ENCODE data around the gene POLDIP2.
A peak's percentile ranks its signal among the peaks of the same experiment; 100 is the strongest.

The POLDIP2 gene

GRCh38 chr17:28327031-28327607 is 30.2 kb downstream of the POLDIP2 start:
- Mint-ChIP-seq H3K4me1 (ENCODE audit: low read depth) (peaks cover 19% of the 10 kb centered on the region), H3K36me3 (ENCODE audit: low read depth) (peaks cover 44% of the 10 kb centered on the region), H3K27ac (peak overlapping the region; percentile 45), H3K9me3 (no peaks in the 10 kb centered on the region), H3K27me3 (no peaks in the 10 kb centered on the region), H3K4me3 (no peak overlapping the region)

DNA sequence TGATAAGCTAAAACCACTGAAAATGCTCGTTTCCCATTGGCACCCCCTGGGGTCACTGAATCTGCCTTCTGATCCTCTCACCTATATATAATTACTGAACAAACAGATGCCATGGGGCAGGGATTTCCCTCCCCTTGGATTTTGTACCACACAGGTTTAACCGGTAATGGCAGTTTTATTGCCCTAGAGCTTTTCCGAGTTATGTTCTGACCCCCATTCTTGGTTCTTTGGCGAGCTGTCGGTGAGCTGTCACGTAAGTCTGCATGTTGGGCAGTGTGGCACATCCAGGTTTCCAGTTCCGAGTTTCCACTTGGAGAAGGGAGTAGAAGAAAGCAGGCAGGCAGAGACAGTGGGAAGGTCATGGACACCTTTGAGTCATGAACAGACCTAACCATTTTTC is 31.2 kb downstream of the POLDIP2 start:
- Mint-ChIP-seq H3K27ac (no peak overlapping the region), H3K36me3 (ENCODE audit: low read depth) (peaks cover 53% of the 10 kb centered on the region), H3K9me3 (no peaks in the 10 kb centered on the region)

GRCh38 chr17:28325211-28325610 is 32.1 kb downstream of the POLDIP2 start:
- Mint-ChIP-seq H3K9me3 (no peaks in the 10 kb centered on the region), H3K4me3 (no peak overlapping the region), H3K27me3 (no peaks in the 10 kb centered on the region), H3K4me1 (ENCODE audit: low read depth) (peaks cover 36% of the 10 kb centered on the region), H3K27ac (no peak overlapping the region), H3K36me3 (ENCODE audit: low read depth) (peaks cover 61% of the 10 kb centered on the region)

More for the DNA sequence above, 31.2 kb downstream of the POLDIP2 start:
- Mint-ChIP-seq H3K4me3 (no peak overlapping the region), H3K27me3 (no peaks in the 10 kb centered on the region), H3K4me1 (ENCODE audit: low read depth) (peaks cover 27% of the 10 kb centered on the region)

- Mint-ChIP-seq H3K27ac (no peak overlapping the region), H3K4me3 (no peak overlapping the region), H3K27me3 (no peaks in the 10 kb centered on the region), H3K36me3 (ENCODE audit: low read depth) (peaks cover 65% of the 10 kb centered on the region), H3K9me3 (no peaks in the 10 kb centered on the region), H3K4me1 (ENCODE audit: low read depth) (peaks cover 40% of the 10 kb centered on the region)
Measured at GRCh38 chr17:28324781-28325180, 32.5 kb downstream of the POLDIP2 start.

- no peaks in the 10 kb centered on the region for H3K27me3 Mint-ChIP-seq
- no peak overlapping the region for H3K4me3 Mint-ChIP-seq
- H3K36me3 Mint-ChIP-seq (ENCODE audit: low read depth), result peaks cover 65% of the 10 kb centered on the region
Measured at GRCh38 chr17:28324267-28324745, 33.0 kb downstream of the POLDIP2 start.

DNA sequence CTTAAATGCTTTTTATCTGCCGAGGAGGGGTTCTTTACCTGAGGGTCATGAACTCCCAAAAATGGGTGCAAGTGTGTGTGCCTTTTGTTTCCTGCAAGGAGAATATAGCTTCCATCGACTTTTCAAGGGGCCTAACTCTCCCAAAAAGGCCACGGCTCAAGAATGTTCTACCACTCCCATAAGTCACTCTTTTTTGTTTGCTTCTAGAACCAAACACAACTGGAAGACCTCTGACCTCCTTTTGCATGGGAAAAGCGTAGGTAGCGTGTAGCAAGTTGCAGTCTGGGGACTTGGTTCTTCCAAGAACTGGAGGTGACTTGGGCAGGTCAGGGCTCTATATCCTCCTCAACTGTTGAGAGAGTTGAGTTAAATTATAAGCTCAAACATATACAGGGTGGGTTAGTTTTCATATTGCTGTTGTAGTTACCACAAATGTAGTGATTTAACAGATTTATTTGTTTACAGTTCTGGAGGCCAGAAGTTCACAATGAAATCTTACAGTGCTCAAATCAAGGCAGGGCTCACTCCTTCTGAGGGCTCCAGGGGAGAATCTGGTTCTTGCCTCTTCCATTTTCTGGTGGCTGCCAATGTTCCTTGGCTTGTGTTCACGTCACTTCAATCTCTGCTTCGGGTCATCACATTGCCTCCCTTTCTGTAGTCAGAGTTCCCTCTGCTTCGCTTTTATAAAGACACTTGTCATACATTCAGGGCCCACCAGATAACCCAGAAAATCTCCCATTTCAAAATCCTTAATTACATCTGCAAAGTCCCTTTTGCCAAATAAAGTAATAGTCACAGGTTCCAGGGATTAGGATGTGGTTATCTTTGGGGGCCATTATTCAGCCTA is 36.9 kb downstream of the POLDIP2 start:
- Mint-ChIP-seq H3K9me3 (no peaks in the 10 kb centered on the region), H3K4me3 (peak overlapping the region; percentile 89), H3K36me3 (ENCODE audit: low read depth) (peaks cover 29% of the 10 kb centered on the region), H3K27ac (peak overlapping the region; percentile 77), H3K27me3 (no peaks in the 10 kb centered on the region), H3K4me1 (ENCODE audit: low read depth) (peaks cover 31% of the 10 kb centered on the region)

More at GRCh38 chr17:28324267-28324745, 33.0 kb downstream of the POLDIP2 start:
- H3K4me1 Mint-ChIP-seq (ENCODE audit: low read depth), result peaks cover 40% of the 10 kb centered on the region
- H3K9me3 Mint-ChIP-seq, result no peaks in the 10 kb centered on the region
- H3K27ac Mint-ChIP-seq, result no peak overlapping the region

- H3K4me1 Mint-ChIP-seq (ENCODE audit: low read depth), result peaks cover 31% of the 10 kb centered on the region
- peak overlapping the region; percentile 84 for H3K27ac Mint-ChIP-seq
- peak overlapping the region; percentile 89 for H3K4me3 Mint-ChIP-seq
- H3K9me3 Mint-ChIP-seq, result no peaks in the 10 kb centered on the region
- no peaks in the 10 kb centered on the region for H3K27me3 Mint-ChIP-seq
- peaks cover 28% of the 10 kb centered on the region for H3K36me3 Mint-ChIP-seq (ENCODE audit: low read depth)
Measured at GRCh38 chr17:28319598-28319935, 37.8 kb downstream of the POLDIP2 start.

DNA sequence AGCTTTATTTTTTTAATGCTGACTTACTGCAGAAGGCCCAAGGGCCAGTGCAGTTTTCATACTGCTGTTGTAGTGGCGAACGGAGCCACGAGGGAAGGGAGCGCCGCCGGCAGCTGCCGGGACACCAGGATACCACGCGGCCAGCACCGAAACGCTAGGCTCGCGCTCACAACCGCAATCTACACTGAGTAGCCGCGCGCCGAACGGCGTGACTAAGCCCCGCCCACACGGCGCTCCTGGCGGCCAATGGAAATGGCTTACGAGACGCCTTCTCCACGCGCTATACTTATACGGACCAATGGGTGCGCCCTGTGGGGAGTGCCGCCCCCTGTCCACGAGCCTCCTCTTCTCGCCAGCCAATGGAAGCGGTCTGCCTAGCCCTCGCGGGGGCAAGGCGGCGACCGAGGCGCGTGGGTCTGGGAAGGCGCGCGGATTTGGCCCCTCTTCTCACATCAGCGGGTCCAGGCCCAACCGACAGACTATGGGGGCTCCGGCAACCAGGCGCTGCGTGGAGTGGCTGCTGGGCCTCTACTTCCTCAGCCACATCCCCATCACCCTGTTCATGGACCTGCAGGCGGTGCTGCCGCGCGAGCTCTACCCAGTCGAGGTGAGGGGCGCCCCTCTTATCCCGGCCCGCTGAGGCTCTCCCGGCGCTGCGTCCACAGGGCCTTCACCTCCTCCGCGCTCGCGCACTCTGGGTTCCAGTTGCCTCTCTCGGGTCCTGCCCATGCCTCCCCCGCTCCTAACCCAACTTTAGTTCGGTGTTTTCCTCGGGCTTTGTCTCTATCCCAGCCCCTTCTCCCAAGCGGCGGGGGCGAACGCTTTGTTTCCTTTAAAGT is 38.3 kb downstream of the POLDIP2 start, which contains the start of gene TMEM97:
Gene TMEM97, plus strand, starts transcription at position 442 of the 839 bp plus-strand sequence. Its CDS starts 40 bp downstream, at position 482.
- no peaks in the 10 kb centered on the region for H3K27me3 Mint-ChIP-seq
- peak within 1 kb of the TSS; percentile 89 for H3K4me3 Mint-ChIP-seq
- peak within 1 kb of the TSS; percentile 86 for H3K27ac Mint-ChIP-seq
- no peaks in the 10 kb centered on the region for H3K9me3 Mint-ChIP-seq
- H3K4me1 Mint-ChIP-seq (ENCODE audit: low read depth), result peaks cover 31% of the 10 kb centered on the region
- peaks cover 28% of the 10 kb centered on the region for H3K36me3 Mint-ChIP-seq (ENCODE audit: low read depth)

DNA sequence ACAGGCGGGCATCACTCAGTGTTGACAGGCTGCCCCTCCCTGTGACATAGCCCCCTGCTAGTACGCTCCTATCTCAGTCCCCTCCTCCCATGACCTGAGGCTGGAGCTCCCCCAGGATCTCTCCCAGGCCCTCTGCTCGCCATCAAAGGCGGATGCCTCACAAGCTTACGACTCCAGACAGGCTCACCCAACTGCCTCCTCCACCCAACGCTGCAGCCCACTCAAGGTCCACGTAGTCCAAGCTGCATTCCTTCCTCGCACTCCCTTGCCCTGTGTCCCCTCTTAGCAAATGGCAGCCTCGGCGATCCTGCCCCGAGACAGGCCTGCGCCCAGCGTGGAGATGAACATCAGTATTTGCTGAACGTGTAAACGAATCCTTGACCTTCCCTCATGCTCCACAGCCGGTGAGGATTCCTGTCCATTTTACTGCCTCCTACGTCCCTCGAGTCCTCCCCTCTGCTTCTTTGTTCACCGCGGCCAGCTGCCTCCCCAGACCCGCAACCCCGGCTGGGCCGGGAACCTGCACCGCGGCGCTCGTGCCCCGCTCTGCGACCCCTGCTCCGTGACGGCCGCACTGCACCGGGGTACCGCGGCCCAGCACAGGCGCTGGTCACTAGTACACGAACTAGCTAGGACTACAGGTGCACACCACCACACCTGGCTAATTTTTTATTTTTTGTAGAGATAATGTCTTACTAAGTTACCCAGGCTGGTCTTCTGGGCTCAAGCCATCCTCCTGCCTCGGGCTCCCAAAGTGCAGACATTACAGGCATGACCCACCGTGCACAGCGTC is 39.2 kb downstream of the POLDIP2 start:
- no peaks in the 10 kb centered on the region for H3K9me3 Mint-ChIP-seq
- peaks cover 27% of the 10 kb centered on the region for H3K36me3 Mint-ChIP-seq (ENCODE audit: low read depth)
- H3K4me1 Mint-ChIP-seq (ENCODE audit: low read depth), result peaks cover 31% of the 10 kb centered on the region
- H3K4me3 Mint-ChIP-seq, result peak overlapping the region; percentile 89
- peaks cover 2% of the 10 kb centered on the region for H3K27me3 Mint-ChIP-seq
- peak overlapping the region; percentile 86 for H3K27ac Mint-ChIP-seq

- H3K27ac Mint-ChIP-seq, result peak overlapping the region; percentile 86
Measured at GRCh38 chr17:28317099-28317965, 40.0 kb downstream of the POLDIP2 start.

DNA sequence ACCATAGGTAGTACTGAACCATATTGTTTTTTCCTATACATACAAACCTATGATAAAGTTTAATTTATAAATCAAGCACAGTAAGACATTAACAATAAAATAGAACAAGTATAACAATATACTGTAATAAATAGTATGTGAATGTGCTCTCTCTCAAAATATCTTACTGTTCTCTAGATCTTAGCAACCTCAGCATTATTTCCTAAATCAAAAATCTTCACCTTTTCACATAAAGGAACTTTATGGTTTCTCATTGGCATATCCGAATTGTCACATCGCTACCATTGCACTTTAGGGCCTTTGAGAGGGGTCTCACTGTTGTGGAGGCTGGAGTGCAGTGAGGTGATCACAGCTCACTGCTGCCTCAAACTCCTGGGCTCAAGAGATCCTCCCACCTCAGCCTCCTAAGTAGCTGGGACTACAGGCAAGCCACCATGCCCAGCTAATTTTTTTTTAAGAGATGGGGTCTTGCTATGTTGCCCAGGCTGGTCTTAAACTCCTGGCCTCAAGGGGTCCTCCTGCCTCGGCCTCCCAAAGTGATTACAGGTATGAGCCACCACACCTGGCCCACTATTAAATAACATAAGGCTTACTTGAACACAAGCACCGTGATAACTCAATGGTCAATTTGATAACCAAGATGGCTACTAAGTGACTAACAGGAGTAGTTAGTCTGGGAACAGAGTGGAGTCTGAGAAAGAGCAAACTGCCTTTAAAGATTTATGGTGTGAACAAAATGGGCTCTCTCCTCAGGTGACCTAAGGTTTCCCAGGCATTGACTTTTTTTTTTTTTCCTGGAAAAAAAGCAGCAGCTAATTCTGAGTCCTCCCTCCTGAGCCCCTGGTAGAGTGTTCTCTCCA is 41.3 kb downstream of the POLDIP2 start:
- H3K4me1 Mint-ChIP-seq (ENCODE audit: low read depth), result peaks cover 23% of the 10 kb centered on the region
- no peak overlapping the region for H3K27ac Mint-ChIP-seq
- no peak overlapping the region for H3K4me3 Mint-ChIP-seq
- no peaks in the 10 kb centered on the region for H3K9me3 Mint-ChIP-seq
- peaks cover 12% of the 10 kb centered on the region for H3K36me3 Mint-ChIP-seq (ENCODE audit: low read depth)
- peaks cover 7% of the 10 kb centered on the region for H3K27me3 Mint-ChIP-seq

More at GRCh38 chr17:28317099-28317965, 40.0 kb downstream of the POLDIP2 start:
- Mint-ChIP-seq H3K9me3 (no peaks in the 10 kb centered on the region), H3K4me1 (ENCODE audit: low read depth) (peaks cover 31% of the 10 kb centered on the region), H3K4me3 (peak overlapping the region; percentile 89), H3K27me3 (peaks cover 7% of the 10 kb centered on the region), H3K36me3 (ENCODE audit: low read depth) (peaks cover 22% of the 10 kb centered on the region)

DNA sequence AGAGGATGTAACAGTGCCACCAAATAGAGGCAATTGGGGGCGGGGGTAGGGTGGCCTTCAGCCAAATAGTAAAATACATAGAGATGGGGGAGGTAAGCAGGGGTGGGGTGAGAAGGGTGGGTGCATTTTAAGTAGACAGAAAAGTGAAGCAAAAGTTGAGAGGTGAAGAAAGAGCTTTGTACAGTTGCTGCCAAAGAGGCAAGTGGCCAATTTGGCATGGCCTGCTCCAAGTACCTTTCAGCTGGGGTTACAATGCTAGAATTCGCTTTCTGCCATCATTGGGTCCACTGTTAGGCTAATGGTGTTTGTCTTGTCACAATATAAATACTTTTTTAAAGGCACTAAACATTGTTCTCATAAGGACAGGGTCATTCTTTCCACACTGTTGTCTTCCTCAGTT is 43.5 kb downstream of the POLDIP2 start:
- no peak overlapping the region for H3K27ac Mint-ChIP-seq
- no peaks in the 10 kb centered on the region for H3K36me3 Mint-ChIP-seq (ENCODE audit: low read depth)
- H3K9me3 Mint-ChIP-seq, result no peaks in the 10 kb centered on the region
- peaks cover 10% of the 10 kb centered on the region for H3K4me1 Mint-ChIP-seq (ENCODE audit: low read depth)
- H3K27me3 Mint-ChIP-seq, result peaks cover 7% of the 10 kb centered on the region
- H3K4me3 Mint-ChIP-seq, result no peak overlapping the region
